Measurements from ENCODE around the gene C9orf78. TPM values are rescaled to one million over a fixed set of nuclear protein-coding genes. Genes with fewer than 3 reads are reported as not detected.

The C9orf78 gene
- total RNA-seq, result 57.0 TPM

GRCh38 chr9:129835128-129835859 is at the start of gene C9orf78, which contains the start of gene USP20:
C9orf78 (minus strand) TSS chr9:129835275; CDS start chr9:129835221, 54 bp downstream.
USP20 (plus strand) TSS chr9:129835458; CDS start chr9:129852556, 17,098 bp downstream.

GRCh38 chr9:129823935-129824601 is 11.0 kb downstream of the C9orf78 start, which contains the start of gene TOR1A:
TOR1A (minus strand) TSS chr9:129824136; CDS start chr9:129824085, 51 bp downstream.

GRCh38 chr9:129802833-129803675 is 32.0 kb downstream of the C9orf78 start, which contains the start of gene TOR1B:
TOR1B (plus strand) TSS chr9:129803184; CDS start chr9:129803213, 29 bp downstream.

Other genes starting within 250 kb of the C9orf78 start
- 0.71 TPM for gene C9orf50, start 214.2 kb downstream of the C9orf78 start, total RNA-seq
- gene NTMT1, start 209.1 kb downstream of the C9orf78 start, total RNA-seq, result 13.7 TPM
- 22.5 TPM for gene ASB6, start 193.1 kb downstream of the C9orf78 start, total RNA-seq
- gene PRRX2, start 169.6 kb downstream of the C9orf78 start, total RNA-seq, result 7.9 TPM
- 8.9 TPM for gene PTGES, start 82.2 kb downstream of the C9orf78 start, total RNA-seq
- gene TOR1B, start 32.1 kb downstream of the C9orf78 start, total RNA-seq, result 43.3 TPM
- 33.4 TPM for gene TOR1A, start 11.1 kb downstream of the C9orf78 start, total RNA-seq
- gene USP20, start 183 bp upstream of the C9orf78 start, total RNA-seq, result 20.7 TPM
- gene FNBP1, start 207.9 kb upstream of the C9orf78 start, total RNA-seq, result 62.3 TPM
- 45.4 TPM for gene GPR107, start 218.6 kb upstream of the C9orf78 start, total RNA-seq

Measured in camera-type eye (tissue), 1 donor.